ENCODE measurements around the gene PTPN1. TPM values are rescaled to one million over a fixed set of nuclear protein-coding genes. Genes with fewer than 3 reads are reported as not detected.

PTPN1 gene
- total and polyA plus RNA-seq, 10 of the 15 experiments (the other 5 are each of a cell fraction or from before 2014, with no cell fraction given) = 15.9 to 74.7 (median 43.9) TPM

DNA sequence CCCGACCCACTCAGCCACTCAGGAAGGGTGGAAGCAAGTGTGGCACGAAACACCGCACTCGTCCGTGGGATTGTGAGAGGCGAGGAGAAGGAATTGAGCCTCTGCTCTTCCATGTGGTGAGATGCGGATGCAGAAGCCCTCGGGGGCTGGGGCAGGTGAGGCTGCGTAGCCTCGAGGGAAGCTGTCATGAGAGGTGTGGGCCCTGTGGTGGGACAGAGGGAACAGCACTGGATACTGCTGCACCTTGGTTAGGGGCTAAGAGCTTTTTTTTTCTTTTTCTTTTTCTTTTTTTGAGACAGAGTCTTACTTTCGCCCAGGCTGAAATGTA, 86.5 kb downstream of the PTPN1 start:
- CTCF ChIA-PET = interaction anchor here (0.6 to 1.9 kb wide), 4 partner anchors 8 to 262 kb away, joined by 3 to 8 read pairs (median 4); no protein-coding TSS in a partner anchor
- 58% methylated on average over 11 of the region's 11 CpGs for WGBS (ENCODE audit: insufficient coverage, insufficient replicate concordance, low lambda C conversion rate, missing lambda C conversion rate)
- H3K4me3 ChIP-seq = no peak overlapping the region
- in situ Hi-C loops (cut with MboI) (no loop called here), intact Hi-C loops (cut with micrococcal nuclease; ENCODE audit: unreplicated experiment) (no loop called here)
- POLR2A ChIA-PET = no interaction called here
- H3K4me2 ChIP-seq (ENCODE audit: control insufficient read depth, insufficient read depth) = no peak overlapping the region
- BruUV-seq (replicated peaks) = no TSS peak
- RAD21 ChIA-PET (ENCODE audit: unreplicated experiment) = no interaction called here
- no peaks in the 10 kb centered on the region for H4K20me1 ChIP-seq (ENCODE audit: control insufficient read depth, insufficient read depth)
- H3K9me3 ChIP-seq (replicated peaks; ENCODE audit: control insufficient read depth, insufficient read depth, low read length) = no peaks in the 10 kb centered on the region
- SMC1A ChIA-PET (ENCODE audit: uncharacterized antibody, unreplicated experiment) = interaction anchor here (1.1 to 1.4 kb wide), 2 partner anchors 63 to 153 kb away, joined by 3 to 4 read pairs; no protein-coding TSS in a partner anchor
- no peaks in the 10 kb centered on the region for H3K79me2 ChIP-seq (ENCODE audit: control insufficient read depth, insufficient read depth, low read length)
- H3K27me3 ChIP-seq (replicated peaks in 1 of 2; ENCODE audit: control insufficient read depth in 2 of 2, insufficient read depth in 2 of 2, low read length in 1 of 2) = no peaks in the 10 kb centered on the region
- FAIRE-seq (no peak), DNase-seq (ENCODE audit: low read depth, low spot score) (no peak), ATAC-seq (no peak)
- H3K27ac ChIP-seq (ENCODE audit: control insufficient read depth, insufficient read depth) = no peak overlapping the region
- H3K36me3 ChIP-seq (ENCODE audit: control insufficient read depth in 2 of 2, insufficient read depth in 2 of 2, low read length in 1 of 2) = no peaks in the 10 kb centered on the region
- H2AFZ ChIP-seq (ENCODE audit: control insufficient read depth, low read depth, low read length) = no peak overlapping the region
- TF ChIP-seq, protein P1, sequence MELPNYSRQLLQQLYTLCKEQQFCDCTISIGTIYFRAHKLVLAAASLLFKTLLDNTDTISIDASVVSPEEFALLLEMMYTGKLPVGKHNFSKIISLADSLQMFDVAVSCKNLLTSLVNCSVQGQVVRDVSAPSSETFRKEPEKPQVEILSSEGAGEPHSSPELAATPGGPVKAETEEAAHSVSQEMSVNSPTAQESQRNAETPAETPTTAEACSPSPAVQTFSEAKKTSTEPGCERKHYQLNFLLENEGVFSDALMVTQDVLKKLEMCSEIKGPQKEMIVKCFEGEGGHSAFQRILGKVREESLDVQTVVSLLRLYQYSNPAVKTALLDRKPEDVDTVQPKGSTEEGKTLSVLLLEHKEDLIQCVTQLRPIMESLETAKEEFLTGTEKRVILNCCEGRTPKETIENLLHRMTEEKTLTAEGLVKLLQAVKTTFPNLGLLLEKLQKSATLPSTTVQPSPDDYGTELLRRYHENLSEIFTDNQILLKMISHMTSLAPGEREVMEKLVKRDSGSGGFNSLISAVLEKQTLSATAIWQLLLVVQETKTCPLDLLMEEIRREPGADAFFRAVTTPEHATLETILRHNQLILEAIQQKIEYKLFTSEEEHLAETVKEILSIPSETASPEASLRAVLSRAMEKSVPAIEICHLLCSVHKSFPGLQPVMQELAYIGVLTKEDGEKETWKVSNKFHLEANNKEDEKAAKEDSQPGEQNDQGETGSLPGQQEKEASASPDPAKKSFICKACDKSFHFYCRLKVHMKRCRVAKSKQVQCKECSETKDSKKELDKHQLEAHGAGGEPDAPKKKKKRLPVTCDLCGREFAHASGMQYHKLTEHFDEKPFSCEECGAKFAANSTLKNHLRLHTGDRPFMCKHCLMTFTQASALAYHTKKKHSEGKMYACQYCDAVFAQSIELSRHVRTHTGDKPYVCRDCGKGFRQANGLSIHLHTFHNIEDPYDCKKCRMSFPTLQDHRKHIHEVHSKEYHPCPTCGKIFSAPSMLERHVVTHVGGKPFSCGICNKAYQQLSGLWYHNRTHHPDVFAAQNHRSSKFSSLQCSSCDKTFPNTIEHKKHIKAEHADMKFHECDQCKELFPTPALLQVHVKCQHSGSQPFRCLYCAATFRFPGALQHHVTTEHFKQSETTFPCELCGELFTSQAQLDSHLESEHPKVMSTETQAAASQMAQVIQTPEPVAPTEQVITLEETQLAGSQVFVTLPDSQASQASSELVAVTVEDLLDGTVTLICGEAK (IDR thresholded peaks at IDR 0.05; ENCODE audit: borderline replicate concordance) = no peak
- TF ChIP-seq, protein P2, sequence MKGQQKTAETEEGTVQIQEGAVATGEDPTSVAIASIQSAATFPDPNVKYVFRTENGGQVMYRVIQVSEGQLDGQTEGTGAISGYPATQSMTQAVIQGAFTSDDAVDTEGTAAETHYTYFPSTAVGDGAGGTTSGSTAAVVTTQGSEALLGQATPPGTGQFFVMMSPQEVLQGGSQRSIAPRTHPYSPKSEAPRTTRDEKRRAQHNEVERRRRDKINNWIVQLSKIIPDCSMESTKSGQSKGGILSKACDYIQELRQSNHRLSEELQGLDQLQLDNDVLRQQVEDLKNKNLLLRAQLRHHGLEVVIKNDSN (IDR thresholded peaks at IDR 0.05; ENCODE audit: borderline replicate concordance, extremely low read length, insufficient read depth, low read depth, low read length) = no peak
- no peak for TF ChIP-seq RAD21 (IDR thresholded peaks at IDR 0.05; ENCODE audit: insufficient read depth, low read depth, low read length)
- no peak for TF ChIP-seq EZH2 (IDR thresholded peaks at IDR 0.05; ENCODE audit: borderline replicate concordance, control insufficient read depth, low read depth, low read length)
- TF ChIP-seq RCOR1 (conservative IDR thresholded peaks at IDR 0.05; ENCODE audit: low read depth, low read length) = no peak
- no peak for TF ChIP-seq STAT3 (IDR thresholded peaks at IDR 0.05; ENCODE audit: low read depth, low read length)
- TF ChIP-seq SREBF2 (IDR thresholded peaks at IDR 0.05; ENCODE audit: low read length) = no peak
- no peak for TF ChIP-seq CHD1 (IDR thresholded peaks at IDR 0.05; ENCODE audit: low read depth, low read length)
- TF ChIP-seq ZNF24 (IDR thresholded peaks at IDR 0.05) = no peak
- no peak for TF ChIP-seq TBL1XR1 (IDR thresholded peaks at IDR 0.05; ENCODE audit: low read depth, low read length)
- TF ChIP-seq YBX1 (IDR thresholded peaks at IDR 0.05) = no peak
- no peak for TF ChIP-seq ZNF207 (IDR thresholded peaks at IDR 0.05; ENCODE audit: borderline replicate concordance)
- H3K4me1 ChIP-seq (ENCODE audit: control insufficient read depth, insufficient read depth, low read length) = peaks cover 9% of the 10 kb centered on the region; the same call in 1 of the 2 replicates
- no peak overlapping the region for H3K9ac ChIP-seq (ENCODE audit: control insufficient read depth, insufficient read depth, low read length)

Measured in GM12878 (cell line).